ENCODE data around the gene ASPSCR1.
"Not testable (repeated sequence)": the region's sequence is repeated elsewhere in the genome, so short reads cannot be mapped to it uniquely, and the experiment has no call there.

Gene ASPSCR1

GRCh38 chr17:81961521-81962498 is 15.6 kb upstream of the ASPSCR1 start:
- no peak for DNase-seq

GRCh38 chr17:81962499-81963441 is 14.7 kb upstream of the ASPSCR1 start:
- DNase-seq: no peak

DNA sequence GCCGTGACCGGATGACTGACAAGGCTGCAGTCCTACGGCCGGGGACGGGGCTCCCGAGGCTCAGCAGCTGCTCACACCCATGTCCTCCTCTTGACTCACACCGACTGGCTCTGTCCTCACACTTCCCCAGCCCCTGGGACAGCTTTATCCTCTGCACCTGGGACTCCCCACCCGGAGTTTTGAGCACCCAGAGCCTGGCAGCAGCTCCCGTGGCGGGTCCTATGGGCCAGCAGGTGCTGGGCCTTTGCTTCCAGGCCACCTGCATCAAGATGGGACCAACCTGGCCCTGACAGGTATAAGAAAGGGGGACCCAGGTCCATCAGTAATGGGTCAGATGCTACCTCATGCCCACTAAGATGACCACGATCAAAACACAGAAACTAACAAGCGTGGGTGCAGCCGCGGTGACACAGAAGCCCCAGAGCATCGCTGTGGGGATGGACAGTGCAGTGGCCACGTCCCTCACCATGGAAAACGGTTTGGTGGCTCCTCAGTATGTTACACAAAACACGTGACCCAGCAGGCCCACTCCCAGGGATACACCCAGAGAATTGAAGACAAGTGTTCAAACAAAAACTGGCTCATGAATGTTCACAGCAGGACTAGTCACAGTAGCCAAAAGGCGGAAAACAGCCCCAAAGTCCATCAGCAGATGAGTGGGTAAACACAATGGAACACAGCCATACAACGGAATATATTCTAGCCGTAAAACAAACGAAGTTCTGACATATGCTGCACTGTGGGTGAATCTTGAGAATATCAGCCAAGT is 13.2 kb upstream of the ASPSCR1 start:
- no peak for DNase-seq

GRCh38 chr17:81966343-81967243 is 10.8 kb upstream of the ASPSCR1 start:
- no peak for DNase-seq

- no peak for DNase-seq
Observed at GRCh38 chr17:81967244-81967532, 10.2 kb upstream of the ASPSCR1 start.

DNA sequence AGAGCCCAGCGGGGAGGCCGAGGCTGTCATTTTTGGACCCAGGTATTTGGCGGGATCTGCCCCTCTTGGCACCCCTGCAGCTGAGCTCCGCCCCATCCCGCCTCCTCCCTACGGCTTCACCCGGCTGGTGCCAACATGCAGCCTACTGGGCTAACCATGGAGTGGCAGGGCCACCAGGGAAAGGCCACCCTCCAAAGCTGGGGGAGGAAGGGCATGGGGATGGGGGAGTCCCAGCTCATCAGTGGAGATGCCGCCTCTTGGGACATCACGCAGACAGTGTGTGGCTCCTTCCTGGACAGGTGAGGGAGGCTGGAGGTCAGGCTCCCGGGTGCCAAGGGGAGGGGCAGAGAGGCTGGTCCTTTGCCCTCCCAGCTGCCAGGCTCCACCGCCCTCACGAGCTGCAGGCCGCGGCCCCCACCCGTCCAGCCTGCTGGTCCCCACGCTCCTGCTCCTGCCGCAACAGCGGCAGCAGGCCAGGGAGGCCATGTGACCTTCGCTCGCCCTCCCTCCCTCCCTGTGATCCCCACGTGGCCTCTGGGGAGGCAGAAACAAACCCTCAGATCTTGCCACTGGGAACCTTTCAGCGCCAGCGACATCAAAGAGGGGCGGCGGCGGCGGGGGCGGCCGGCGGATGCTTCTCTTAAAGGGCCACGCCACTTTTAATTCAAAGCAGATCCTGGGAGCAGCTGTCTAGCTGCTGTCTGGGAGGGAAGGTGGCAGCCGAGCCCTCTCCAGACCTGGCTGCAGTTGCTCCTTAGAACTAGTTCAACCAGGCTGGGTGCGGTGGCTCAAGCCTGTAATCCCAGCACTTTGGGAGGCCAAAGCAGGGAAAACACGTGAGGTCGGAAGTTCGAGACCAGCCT is 9.7 kb upstream of the ASPSCR1 start:
- DNase-seq: peak; percentile 36

DNA sequence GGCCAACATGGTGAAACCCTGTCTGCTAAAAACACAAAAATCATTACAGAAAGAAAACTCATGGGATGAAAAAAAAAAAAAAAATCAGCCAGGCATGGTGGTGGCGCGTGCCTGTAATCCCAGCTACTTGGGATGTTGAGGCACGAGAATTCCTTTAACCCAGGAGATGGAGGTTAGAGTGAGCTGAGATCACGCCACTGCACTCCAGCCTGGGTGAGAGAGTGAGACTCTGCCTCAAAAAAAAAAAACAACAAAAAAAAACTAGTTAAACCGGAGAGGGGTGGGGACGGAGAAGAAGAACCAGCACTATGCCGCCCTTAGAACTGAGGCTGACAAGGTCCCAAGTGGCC is 9.1 kb upstream of the ASPSCR1 start:
- DNase-seq: no peak

- no peak for DNase-seq
Observed at GRCh38 chr17:81968850-81969812, 8.3 kb upstream of the ASPSCR1 start.

DNA sequence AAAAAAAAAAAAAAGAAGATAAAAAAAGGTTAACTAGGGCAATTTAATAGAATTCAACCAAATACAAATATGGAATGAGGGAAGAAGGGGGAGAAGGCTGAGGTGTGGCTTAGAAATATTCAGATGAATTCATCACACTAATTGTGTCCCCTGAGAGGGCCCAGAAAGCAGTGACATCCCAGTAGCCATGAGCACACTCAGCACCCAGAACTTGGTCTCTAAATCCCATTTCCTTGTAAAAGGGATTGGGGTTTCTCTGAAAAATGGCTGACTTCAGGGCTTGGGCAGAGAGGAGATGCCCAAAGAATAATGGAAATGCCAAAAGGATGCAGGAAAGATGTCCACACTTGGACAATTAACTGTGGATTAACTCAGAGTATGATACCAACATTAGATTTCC is 4.0 kb upstream of the ASPSCR1 start:
- no peak for DNase-seq

DNA sequence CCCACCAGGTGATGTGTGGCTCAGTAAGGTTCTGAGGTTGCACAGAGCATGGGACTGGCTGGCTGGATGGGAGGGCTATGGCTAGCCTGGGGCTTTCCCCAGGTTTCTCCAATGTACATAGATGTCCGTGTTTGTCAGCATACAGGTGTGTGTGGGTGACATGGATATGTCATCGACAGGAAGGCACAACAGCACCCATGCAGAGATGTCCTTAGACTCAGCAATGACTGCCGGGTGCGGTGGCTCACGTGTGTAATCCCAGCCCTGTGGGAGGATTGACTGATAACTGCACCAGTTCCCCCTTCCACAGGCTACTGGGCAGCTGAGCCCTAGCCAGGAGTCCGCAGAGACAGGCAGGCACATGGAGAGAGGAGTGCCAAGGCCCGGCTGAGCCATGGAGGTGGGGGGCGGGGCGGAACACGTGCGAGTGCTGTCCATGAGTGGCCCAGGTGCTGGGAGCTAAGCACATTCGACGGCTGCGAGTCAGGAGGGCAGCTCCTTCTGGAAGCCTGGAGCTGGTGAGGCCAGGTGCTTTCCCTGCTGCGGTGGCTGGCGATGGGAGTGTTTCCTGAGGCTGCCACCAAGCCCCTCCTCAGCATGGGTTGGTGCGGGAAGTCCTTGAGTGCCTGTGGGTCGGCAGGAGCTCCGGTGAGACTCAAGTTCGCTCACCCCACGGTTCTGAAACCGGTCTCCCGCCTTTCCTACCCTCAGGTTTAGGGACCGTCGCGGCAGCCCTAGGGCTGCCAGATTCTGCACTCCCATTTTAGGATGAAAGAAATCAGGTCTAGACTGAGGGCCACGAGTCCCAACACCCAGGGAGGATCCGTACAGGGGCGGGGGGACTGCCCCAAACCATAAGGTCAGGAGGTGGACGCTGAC is 858 bp upstream of the ASPSCR1 start:
- DNase-seq: peak; percentile 15

DNA sequence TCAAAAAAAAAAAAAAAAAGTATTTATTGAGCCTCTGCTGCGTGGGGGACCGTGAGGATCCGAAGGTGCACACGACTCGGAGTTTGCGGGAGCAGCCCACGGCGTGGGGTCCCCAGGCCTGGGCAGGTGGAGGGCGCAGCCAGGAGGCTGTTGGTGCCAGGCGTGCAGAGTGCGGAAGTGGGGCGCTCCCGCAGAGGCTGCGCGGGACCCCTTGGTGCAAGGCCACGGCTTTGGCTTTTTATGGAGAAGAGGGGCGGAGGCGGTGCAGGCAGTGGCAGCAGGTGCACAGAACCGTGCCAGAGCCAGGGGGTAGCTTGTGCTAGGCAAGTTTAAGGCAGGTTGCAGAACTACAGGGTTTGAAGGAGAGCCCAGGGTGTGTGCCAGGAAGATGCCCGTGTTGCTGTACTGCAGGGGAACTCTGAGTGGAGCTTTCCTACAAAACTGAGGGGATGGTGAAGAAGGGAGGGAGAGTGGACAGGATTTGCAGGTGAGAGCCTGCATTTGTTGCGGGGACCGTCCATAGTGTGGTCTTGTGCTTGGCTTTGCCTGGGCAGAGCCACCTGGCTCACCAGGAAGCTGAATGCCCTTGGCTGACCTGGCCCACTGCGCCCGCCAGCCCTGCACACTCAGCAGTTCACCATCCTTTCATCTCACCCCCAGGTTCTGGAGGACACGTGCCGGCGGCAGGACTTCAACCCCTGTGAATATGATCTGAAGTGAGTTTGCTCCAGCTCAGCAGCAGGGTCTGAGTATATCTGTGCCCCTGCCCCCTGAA is 1.3 kb downstream of the ASPSCR1 start:
- no peak for DNase-seq

- no peak for DNase-seq
Observed at GRCh38 chr17:81980122-81980521, 2.7 kb downstream of the ASPSCR1 start.

GRCh38 chr17:81980707-81981343 is 3.4 kb downstream of the ASPSCR1 start:
- DNase-seq: no peak

GRCh38 chr17:81981511-81981910 is 4.1 kb downstream of the ASPSCR1 start:
- not testable (repeated sequence) for DNase-seq

GRCh38 chr17:81983011-81983638 is 5.7 kb downstream of the ASPSCR1 start:
- no peak for DNase-seq

GRCh38 chr17:81983639-81984373 is 6.4 kb downstream of the ASPSCR1 start:
- no peak for DNase-seq

Data from NCI-H526 treated with DMSO at 0.1 percent for 48 hours (cell line).